Fibroblast of lung (primary cell): ENCODE data around the gene AGPAT1.

Experiments used
- CTCF ChIP-seq, 2 donors: IDR thresholded peaks in 1 of 2; conservative IDR thresholded peaks in 1 of 2; 1 replicate in 1 of 2; 2 replicates in 1 of 2; pipeline ENCODE4 v1.5.1; 2011 to 2012; ENCODE audit warnings: low read length in 2 of 2, control low read depth in 1 of 2, inconsistent platforms in 1 of 2, low read depth in 1 of 2, mild to moderate bottlenecking in 1 of 2
- EZH2 ChIP-seq: IDR thresholded peaks from 2 replicates; pipeline ENCODE4 v1.5.1; 2012; ENCODE audit warnings: low read length, control low read depth, mild to moderate bottlenecking; ENCODE audit errors: missing control alignments

GRCh38 chr6:32220021-32220420 is 44.1 kb upstream of the AGPAT1 start:
- TF ChIP-seq CTCF (conservative IDR thresholded peaks at IDR 0.05 in 1 of 2, IDR thresholded peaks at IDR 0.05 in 1 of 2; ENCODE audit: low read depth in 1 of 2, low read length in 2 of 2) (no peak), EZH2 (no peak)
